Measurements from ENCODE around the gene ADGRB2.

- TF ChIP-seq CTCF (IDR thresholded peaks at IDR 0.05), result no peak
- no peak for TF ChIP-seq EP300 (IDR thresholded peaks at IDR 0.05)
- TF ChIP-seq POLR2A (IDR thresholded peaks at IDR 0.05), result no peak
Measured at GRCh38 chr1:31793586-31794285, 29.6 kb upstream of the ADGRB2 start.
